PC-3 (cell line): ENCODE results near the gene DAPK1. TPM values are rescaled to one million over a fixed set of nuclear protein-coding genes. Genes with fewer than 3 reads are reported as not detected.

ENCODE experiments used
- ATAC-seq: fragments of 200-7000 bp; cut with Tn5 transposase; 2 replicates; pipeline ENCODE4 v1.9.1; 2020; ENCODE audit warnings: mild to moderate bottlenecking, moderate library complexity
- BruUV-seq: library from RNA; stranded (reverse); fragments of 400-500 nt; replicated peaks from 2 replicates; lab custom pipeline; 2021; lab: Mats Ljungman, UMichigan
- CTCF ChIA-PET: fragments of 300-600 bp; sonication (Branson Sonifier 250); formaldehyde crosslinking; loops from one replicate; lab custom pipeline; 2022; ENCODE audit warnings: antibody characterized with exemption; lab: Charles Lee
- POLR2A ChIA-PET: fragments of 300-600 bp; sonication (Branson Sonifier 250); formaldehyde crosslinking; loops from one replicate; lab custom pipeline; 2022; ENCODE audit warnings: antibody characterized with exemption; ENCODE audit not compliant: unreplicated experiment; lab: Charles Lee
- DNase-seq: peaks from one replicate; pipeline ENCODE4 v3.0.0-alpha.2; 2015
- H2AFZ ChIP-seq: fragments of 300-600 bp; sonication (generic); 2 replicates; pipeline ENCODE4 v1.6.0; 2016; ENCODE audit warnings: antibody characterized with exemption, low read length
- H3F3A ChIP-seq: fragments of 300-600 bp; sonication (generic); one replicate; pipeline ENCODE4 v1.6.0; 2017; ENCODE audit warnings: antibody characterized with exemption, low read length, control low read depth, mild to moderate bottlenecking; ENCODE audit not compliant: unreplicated experiment
- H3K27ac ChIP-seq: fragments of 300-600 bp; sonication (generic); 2 replicates; pipeline ENCODE4 v1.5.1; 2016; ENCODE audit warnings: mild to moderate bottlenecking, low read length
- H3K27me3 ChIP-seq: fragments of 300-600 bp; sonication (generic); 2 replicates; pipeline ENCODE4 v1.6.1; 2016; ENCODE audit warnings: low read length, mixed read lengths
- H3K36me3 ChIP-seq: fragments of 300-600 bp; sonication (generic); 2 replicates; pipeline ENCODE4 v1.6.1; 2016; ENCODE audit warnings: low read depth, mixed run types, low read length, mixed read lengths
- H3K4me1 ChIP-seq: fragments of 300-600 bp; sonication (generic); 2 replicates; pipeline ENCODE4 v1.5.1; 2016; ENCODE audit warnings: low read length; ENCODE audit not compliant: insufficient read depth
- H3K4me2 ChIP-seq: fragments of 300-600 bp; sonication (generic); 2 replicates; pipeline ENCODE4 v1.6.0; 2016; ENCODE audit warnings: low read length
- H3K4me3 ChIP-seq: fragments of 300-600 bp; sonication (generic); 2 replicates; pipeline ENCODE4 v1.5.1; 2016; ENCODE audit warnings: mild to moderate bottlenecking, low read length, mixed read lengths
- H3K79me2 ChIP-seq: fragments of 300-600 bp; sonication (generic); 2 replicates; pipeline ENCODE4 v1.6.1; 2017; ENCODE audit warnings: low read length, mixed read lengths
- H3K9ac ChIP-seq: fragments of 300-600 bp; sonication (generic); 2 replicates; pipeline ENCODE4 v1.6.0; 2016; ENCODE audit warnings: mild to moderate bottlenecking, low read length
- H3K9me2 ChIP-seq: fragments of 300-600 bp; sonication (generic); replicated peaks from 2 replicates; pipeline ENCODE4 v1.6.1; 2016; ENCODE audit warnings: mixed run types, low read length, mixed read lengths
- H3K9me3 ChIP-seq: fragments of 300-600 bp; sonication (generic); 2 replicates; pipeline ENCODE4 v1.6.1; 2016; ENCODE audit warnings: low read length, mixed read lengths
- H4K20me1 ChIP-seq: fragments of 300-600 bp; sonication (generic); 2 replicates; pipeline ENCODE4 v1.6.1; 2016; ENCODE audit warnings: low read length, mixed read lengths
- EZH2 ChIP-seq: fragments of 300-600 bp; sonication (generic); IDR thresholded peaks from one replicate; pipeline ENCODE4 v1.6.1; 2017; ENCODE audit warnings: antibody characterized with exemption, mild to moderate bottlenecking, low read length; ENCODE audit not compliant: unreplicated experiment
- EZH2phosphoT487 ChIP-seq: fragments of 300-600 bp; sonication (generic); IDR thresholded peaks from 2 replicates; pipeline ENCODE4 v1.6.1; 2018; ENCODE audit warnings: mild to moderate bottlenecking, antibody characterized with exemption, low read length, borderline replicate concordance
- intact Hi-C: fragments of 100-400 bp; cut with micrococcal nuclease; formaldehyde crosslinking; loops from 2 replicates; pipeline ENCODE4 v1.9.0; 2023
- total RNA-seq: library from RNA; depleted of rRNA; stranded (reverse); fragments of >200 nt; gene quantifications from 2 replicates; pipeline ENCODE4 v1.2.3, GENCODE V29; 2014
- TF ChIP-seq, protein P1 (sequence below): fragments of 300-600 bp; sonication (generic); conservative IDR thresholded peaks from 2 replicates; pipeline ENCODE4 v1.5.1; 2017; ENCODE audit warnings: antibody characterized with exemption, low read depth, mild to moderate bottlenecking, low read length

DAPK1 gene
- total RNA-seq, 1 experiment from 2014 or later, result not detected

DNA sequence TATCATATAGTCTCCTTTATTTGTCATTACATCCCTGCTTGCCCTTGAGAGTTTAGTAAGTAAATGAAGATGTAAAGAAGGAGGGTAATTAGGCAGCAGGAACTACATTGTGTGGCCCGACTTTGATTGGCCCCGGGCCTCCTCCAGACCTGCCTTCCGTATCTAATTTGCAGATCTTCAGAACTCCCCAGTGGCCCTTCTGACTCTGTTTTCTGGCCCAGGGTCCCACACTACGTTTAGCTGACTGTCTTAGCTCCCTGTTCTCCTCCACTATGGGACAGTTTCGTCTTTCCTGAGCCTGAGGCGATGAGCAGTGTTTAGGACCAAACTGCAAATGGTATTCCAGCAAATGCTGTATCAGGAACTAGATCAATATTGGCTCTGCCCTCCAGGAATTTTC is 206.7 kb downstream of the DAPK1 start:
- TF ChIP-seq, protein P1, sequence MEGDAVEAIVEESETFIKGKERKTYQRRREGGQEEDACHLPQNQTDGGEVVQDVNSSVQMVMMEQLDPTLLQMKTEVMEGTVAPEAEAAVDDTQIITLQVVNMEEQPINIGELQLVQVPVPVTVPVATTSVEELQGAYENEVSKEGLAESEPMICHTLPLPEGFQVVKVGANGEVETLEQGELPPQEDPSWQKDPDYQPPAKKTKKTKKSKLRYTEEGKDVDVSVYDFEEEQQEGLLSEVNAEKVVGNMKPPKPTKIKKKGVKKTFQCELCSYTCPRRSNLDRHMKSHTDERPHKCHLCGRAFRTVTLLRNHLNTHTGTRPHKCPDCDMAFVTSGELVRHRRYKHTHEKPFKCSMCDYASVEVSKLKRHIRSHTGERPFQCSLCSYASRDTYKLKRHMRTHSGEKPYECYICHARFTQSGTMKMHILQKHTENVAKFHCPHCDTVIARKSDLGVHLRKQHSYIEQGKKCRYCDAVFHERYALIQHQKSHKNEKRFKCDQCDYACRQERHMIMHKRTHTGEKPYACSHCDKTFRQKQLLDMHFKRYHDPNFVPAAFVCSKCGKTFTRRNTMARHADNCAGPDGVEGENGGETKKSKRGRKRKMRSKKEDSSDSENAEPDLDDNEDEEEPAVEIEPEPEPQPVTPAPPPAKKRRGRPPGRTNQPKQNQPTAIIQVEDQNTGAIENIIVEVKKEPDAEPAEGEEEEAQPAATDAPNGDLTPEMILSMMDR, result no peak
- TF ChIP-seq EZH2 (no peak), EZH2phosphoT487 (no peak)

DNA sequence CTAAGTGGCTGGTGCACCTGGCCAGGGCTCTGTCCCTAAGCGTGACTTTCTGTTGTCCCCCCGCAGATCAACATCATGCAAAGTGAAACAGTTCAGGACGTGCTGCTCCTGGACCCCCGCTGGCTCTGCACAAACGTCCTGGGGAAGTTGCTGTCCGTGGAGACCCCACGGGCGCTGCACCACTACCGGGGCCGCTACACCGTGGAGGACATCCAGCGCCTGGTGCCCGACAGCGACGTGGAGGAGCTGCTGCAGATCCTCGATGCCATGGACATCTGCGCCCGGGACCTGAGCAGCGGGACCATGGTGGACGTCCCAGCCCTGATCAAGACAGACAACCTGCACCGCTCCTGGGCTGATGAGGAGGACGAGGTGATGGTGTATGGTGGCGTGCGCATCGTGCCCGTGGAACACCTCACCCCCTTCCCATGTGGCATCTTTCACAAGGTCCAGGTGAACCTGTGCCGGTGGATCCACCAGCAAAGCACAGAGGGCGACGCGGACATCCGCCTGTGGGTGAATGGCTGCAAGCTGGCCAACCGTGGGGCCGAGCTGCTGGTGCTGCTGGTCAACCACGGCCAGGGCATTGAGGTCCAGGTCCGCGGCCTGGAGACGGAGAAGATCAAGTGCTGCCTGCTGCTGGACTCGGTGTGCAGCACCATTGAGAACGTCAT is 208.5 kb downstream of the DAPK1 start:
- ATAC-seq (no peak), DNase-seq (no peak)
- H3K9me2 ChIP-seq, result no peaks in the 10 kb centered on the region
- intact Hi-C loops, result no loop called here
- no peak overlapping the region for H3K9ac ChIP-seq
- no peak overlapping the region for H3K27ac ChIP-seq
- no peak overlapping the region for H2AFZ ChIP-seq
- no peak overlapping the region for H3K4me3 ChIP-seq
- no peaks in the 10 kb centered on the region for H3K9me3 ChIP-seq
- no peaks in the 10 kb centered on the region for H3F3A ChIP-seq
- H4K20me1 ChIP-seq, result no peaks in the 10 kb centered on the region
- peaks cover 13% of the 10 kb centered on the region; the same call in 1 of the 2 replicates for H3K4me1 ChIP-seq
- H3K79me2 ChIP-seq, result no peaks in the 10 kb centered on the region
- CTCF ChIA-PET, result no interaction called here
- H3K36me3 ChIP-seq, result no peaks in the 10 kb centered on the region
- H3K4me2 ChIP-seq, result no peak overlapping the region
- no TSS peak for BruUV-seq
- H3K27me3 ChIP-seq, result no peaks in the 10 kb centered on the region
- TF ChIP-seq, protein P1, result no peak
- TF ChIP-seq EZH2 (no peak), EZH2phosphoT487 (no peak)
- POLR2A ChIA-PET, result no interaction called here

More for the DNA sequence above, 206.7 kb downstream of the DAPK1 start:
- H3K9me3 ChIP-seq, result no peaks in the 10 kb centered on the region
- ChIA-PET CTCF (no interaction called here), POLR2A (no interaction called here)
- no peaks in the 10 kb centered on the region for H3F3A ChIP-seq
- H4K20me1 ChIP-seq, result no peaks in the 10 kb centered on the region
- no peak overlapping the region for H3K4me3 ChIP-seq
- no peak overlapping the region for H3K4me2 ChIP-seq
- H3K9ac ChIP-seq, result no peak overlapping the region
- DNase-seq (no peak), ATAC-seq (no peak)
- H2AFZ ChIP-seq, result no peak overlapping the region
- no peak overlapping the region for H3K27ac ChIP-seq
- H3K79me2 ChIP-seq, result no peaks in the 10 kb centered on the region
- BruUV-seq, result no TSS peak
- intact Hi-C loops, result no loop called here
- H3K36me3 ChIP-seq, result no peaks in the 10 kb centered on the region
- H3K9me2 ChIP-seq, result no peaks in the 10 kb centered on the region
- H3K27me3 ChIP-seq, result no peaks in the 10 kb centered on the region
- H3K4me1 ChIP-seq, result peaks cover 19% of the 10 kb centered on the region; the same call in 1 of the 2 replicates

DNA sequence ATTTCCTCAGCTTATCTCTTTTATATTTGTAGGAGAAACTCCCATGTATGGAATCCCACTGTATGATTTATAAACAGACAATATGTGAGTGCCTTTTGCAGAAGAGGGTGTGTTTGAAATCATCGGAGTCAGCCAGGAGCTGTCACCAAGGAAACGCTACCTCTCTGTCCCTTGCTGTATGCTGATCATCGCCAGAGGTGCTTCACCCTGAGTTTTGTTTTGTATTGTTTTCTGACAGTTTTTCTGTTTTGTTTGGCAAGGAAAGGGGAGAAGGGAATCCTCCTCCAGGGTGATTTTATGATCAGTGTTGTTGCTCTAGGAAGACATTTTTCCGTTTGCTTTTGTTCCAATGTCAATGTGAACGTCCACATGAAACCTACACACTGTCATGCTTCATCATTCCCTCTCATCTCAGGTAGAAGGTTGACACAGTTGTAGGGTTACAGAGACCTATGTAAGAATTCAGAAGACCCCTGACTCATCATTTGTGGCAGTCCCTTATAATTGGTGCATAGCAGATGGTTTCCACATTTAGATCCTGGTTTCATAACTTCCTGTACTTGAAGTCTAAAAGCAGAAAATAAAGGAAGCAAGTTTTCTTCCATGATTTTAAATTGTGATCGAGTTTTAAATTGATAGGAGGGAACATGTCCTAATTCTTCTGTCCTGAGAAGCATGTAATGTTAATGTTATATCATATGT is 210.3 kb downstream of the DAPK1 start:
- Histone ChIP-seq H3K4me3 (no peak overlapping the region), H3K79me2 (no peaks in the 10 kb centered on the region), H3K36me3 (no peaks in the 10 kb centered on the region), H4K20me1 (no peaks in the 10 kb centered on the region), H3K9me3 (no peaks in the 10 kb centered on the region), H3K27me3 (no peaks in the 10 kb centered on the region), H3F3A (no peaks in the 10 kb centered on the region), H3K4me2 (no peak overlapping the region), H3K9me2 (no peaks in the 10 kb centered on the region), H2AFZ (no peak overlapping the region), H3K4me1 (peaks cover 15% of the 10 kb centered on the region; the same call in 1 of the 2 replicates), H3K27ac (no peak overlapping the region), H3K9ac (no peak overlapping the region)
- no peak for ATAC-seq
- TF ChIP-seq, protein P1, result no peak
- no peak for TF ChIP-seq EZH2phosphoT487
- TF ChIP-seq EZH2, result no peak
- no peak for DNase-seq
- no TSS peak for BruUV-seq
- ChIA-PET CTCF (no interaction called here), POLR2A (no interaction called here)
- intact Hi-C loops, result no loop called here
